Measurements from ENCODE around the gene CRKL.
"Not testable (repeated sequence)": the region's sequence is repeated elsewhere in the genome, so short reads cannot be mapped to it uniquely, and the experiment has no call there.

The CRKL gene

GRCh38 chr22:20903093-20903492, 14.1 kb upstream of the CRKL start:
- no peak for TF ChIP-seq CTCF (IDR thresholded peaks at IDR 0.05; ENCODE audit: borderline replicate concordance, control extremely low read depth, extremely low read depth, insufficient read depth, missing control alignments)
- DNase-seq (ENCODE audit: low spot score): no peak
- in situ Hi-C loops (cut with MboI; ENCODE audit: low sequenced_read_pairs, unreplicated experiment): no loop called here

GRCh38 chr22:20904008-20904979, 12.9 kb upstream of the CRKL start:
- no peak for TF ChIP-seq CTCF (IDR thresholded peaks at IDR 0.05; ENCODE audit: borderline replicate concordance, control extremely low read depth, extremely low read depth, insufficient read depth, missing control alignments)
- DNase-seq (ENCODE audit: low spot score): no peak
- in situ Hi-C loops (cut with MboI; ENCODE audit: low sequenced_read_pairs, unreplicated experiment): no loop called here

GRCh38 chr22:20904980-20905355, 12.2 kb upstream of the CRKL start:
- no peak for TF ChIP-seq CTCF (IDR thresholded peaks at IDR 0.05; ENCODE audit: borderline replicate concordance, control extremely low read depth, extremely low read depth, insufficient read depth, missing control alignments)
- in situ Hi-C loops (cut with MboI; ENCODE audit: low sequenced_read_pairs, unreplicated experiment): no loop called here
- DNase-seq (ENCODE audit: low spot score): no peak

- in situ Hi-C loops (cut with MboI; ENCODE audit: low sequenced_read_pairs, unreplicated experiment): no loop called here
- no peak for DNase-seq (ENCODE audit: low spot score)
- no peak for TF ChIP-seq CTCF (IDR thresholded peaks at IDR 0.05; ENCODE audit: borderline replicate concordance, control extremely low read depth, extremely low read depth, insufficient read depth, missing control alignments)
These were observed 11.5 kb upstream of the CRKL start for GRCh38 chr22:20905415-20906386.

GRCh38 chr22:20906387-20906767, 10.8 kb upstream of the CRKL start:
- TF ChIP-seq CTCF (IDR thresholded peaks at IDR 0.05; ENCODE audit: borderline replicate concordance, control extremely low read depth, extremely low read depth, insufficient read depth, missing control alignments): no peak
- in situ Hi-C loops (cut with MboI; ENCODE audit: low sequenced_read_pairs, unreplicated experiment): no loop called here
- DNase-seq (ENCODE audit: low spot score): no peak

- DNase-seq (ENCODE audit: low spot score); in situ Hi-C loops (cut with MboI; ENCODE audit: low sequenced_read_pairs, unreplicated experiment): not testable (repeated sequence)
These were observed 8.5 kb upstream of the CRKL start for GRCh38 chr22:20908717-20909116.
